ENCODE data around the gene FGFR3. TPM values are rescaled to one million over a fixed set of nuclear protein-coding genes. Genes with fewer than 3 reads are reported as not detected.

FGFR3 gene
- total RNA-seq, 4 donors from 2014 or later, result 1.2 to 2.0 (median 1.6) TPM

- no peak for DNase-seq (ENCODE audit: extremely low spot score)
- H3K4me1 ChIP-seq, result no peaks in the 10 kb centered on the region
- no peak overlapping the region for H3K27ac ChIP-seq (replicated peaks in 1 of 4)
- no peak overlapping the region for H3K4me3 ChIP-seq
- 84% methylated on average over 9 of the region's 10 CpGs for WGBS
- no peaks in the 10 kb centered on the region for H3K36me3 ChIP-seq
- intact Hi-C loops (cut with DNase I), result no loop called here
- no peaks in the 10 kb centered on the region for H3K9me3 ChIP-seq
- TF ChIP-seq EP300 (IDR thresholded peaks at IDR 0.05), result no peak
- no peak for TF ChIP-seq POLR2AphosphoS5 (IDR thresholded peaks at IDR 0.05)
- TF ChIP-seq POLR2A (IDR thresholded peaks at IDR 0.05; ENCODE audit: low read depth), result no peak
- TF ChIP-seq CTCF (IDR thresholded peaks at IDR 0.05), result no peak
- peaks cover 0 to 57% (median 4%) of the 10 kb centered on the region in 4 donors for H3K27me3 ChIP-seq
Measured at GRCh38 chr4:1773754-1774153, 19.3 kb upstream of the FGFR3 start.

GRCh38 chr4:1775731-1776500, 17.2 kb upstream of the FGFR3 start:
- Histone ChIP-seq H3K27me3 (peaks cover 0 to 47% (median 0%) of the 10 kb centered on the region in 4 donors), H3K36me3 (no peaks in the 10 kb centered on the region), H3K4me1 (no peaks in the 10 kb centered on the region), H3K4me3 (no peak overlapping the region), H3K27ac (replicated peaks in 1 of 4) (no peak overlapping the region), H3K9me3 (no peaks in the 10 kb centered on the region)
- no peak for DNase-seq (ENCODE audit: extremely low spot score)
- TF ChIP-seq CTCF (IDR thresholded peaks at IDR 0.05), result no peak
- TF ChIP-seq POLR2AphosphoS5 (IDR thresholded peaks at IDR 0.05), result no peak
- TF ChIP-seq POLR2A (IDR thresholded peaks at IDR 0.05; ENCODE audit: low read depth), result no peak
- no peak for TF ChIP-seq EP300 (IDR thresholded peaks at IDR 0.05)
- 54% methylated on average over 3 of the region's 23 CpGs for WGBS
- intact Hi-C loops (cut with DNase I), result no loop called here

- H3K9me3 ChIP-seq, result no peaks in the 10 kb centered on the region
- intact Hi-C loops (cut with DNase I), result no loop called here
Measured at GRCh38 chr4:1776521-1777161, 16.5 kb upstream of the FGFR3 start.

GRCh38 chr4:1777822-1778641, 15.1 kb upstream of the FGFR3 start:
- TF ChIP-seq POLR2A (IDR thresholded peaks at IDR 0.05; ENCODE audit: low read depth) (no peak), CTCF (IDR thresholded peaks at IDR 0.05) (no peak), EP300 (IDR thresholded peaks at IDR 0.05) (no peak), POLR2AphosphoS5 (IDR thresholded peaks at IDR 0.05) (no peak)
- H3K9me3 ChIP-seq, result no peaks in the 10 kb centered on the region
- WGBS, result 62% methylated on average over 13 of the region's 27 CpGs
- H3K4me3 ChIP-seq, result no peak overlapping the region
- intact Hi-C loops (cut with DNase I), result no loop called here
- no peaks in the 10 kb centered on the region for H3K4me1 ChIP-seq
- DNase-seq (ENCODE audit: extremely low spot score), result no peak
- H3K36me3 ChIP-seq, result no peaks in the 10 kb centered on the region
- no peak overlapping the region for H3K27ac ChIP-seq (replicated peaks in 1 of 4)
- peaks cover 0 to 30% (median 0%) of the 10 kb centered on the region in 4 donors for H3K27me3 ChIP-seq

More at GRCh38 chr4:1776521-1777161, 16.5 kb upstream of the FGFR3 start:
- H3K36me3 ChIP-seq, result no peaks in the 10 kb centered on the region
- no peaks in the 10 kb centered on the region for H3K4me1 ChIP-seq
- H3K4me3 ChIP-seq, result no peak overlapping the region
- H3K27ac ChIP-seq (replicated peaks in 1 of 4), result no peak overlapping the region
- WGBS, result 86% methylated on average over 17 of the region's 24 CpGs
- DNase-seq (ENCODE audit: extremely low spot score), result no peak
- TF ChIP-seq CTCF (IDR thresholded peaks at IDR 0.05) (no peak), POLR2A (IDR thresholded peaks at IDR 0.05; ENCODE audit: low read depth) (no peak), EP300 (IDR thresholded peaks at IDR 0.05) (no peak), POLR2AphosphoS5 (IDR thresholded peaks at IDR 0.05) (no peak)
- H3K27me3 ChIP-seq, result peaks cover 0 to 39% (median 0%) of the 10 kb centered on the region in 4 donors

Measured in esophagus muscularis mucosa (tissue), 4 donors.